Measurements from ENCODE around the gene RECQL5.

The RECQL5 gene

GRCh38 chr17:75626496-75627038 lies 40.4 kb downstream of the RECQL5 start:
- H3K27ac ChIP-seq (ENCODE audit: low read length, poor library complexity, severe bottlenecking): no peak overlapping the region
- H3K4ac ChIP-seq (ENCODE audit: low read depth in 1 of 2, low read length in 2 of 2): no peak overlapping the region
- no peak overlapping the region for H3K23ac ChIP-seq (ENCODE audit: low read length in 2 of 2)
- no peak for DNase-seq
- WGBS: 97% methylated on average over 10 of the region's 11 CpGs
- no peak overlapping the region for H4K91ac ChIP-seq (ENCODE audit: low read length)
- H3K4me2 ChIP-seq (ENCODE audit: low read length, poor library complexity, severe bottlenecking): no peak overlapping the region
- H3K14ac ChIP-seq (ENCODE audit: low read length in 2 of 2): no peak overlapping the region
- H3K4me1 ChIP-seq (ENCODE audit: control insufficient read depth, insufficient read depth, low read depth, low read length): peaks cover 15% of the 10 kb centered on the region
- no peak overlapping the region for H3K18ac ChIP-seq (ENCODE audit: low read depth in 1 of 2, low read length in 2 of 2)
- no peak overlapping the region for H2AFZ ChIP-seq (ENCODE audit: low read depth, low read length)
- H2BK5ac ChIP-seq (ENCODE audit: low read depth, low read length, poor library complexity, severe bottlenecking): no peak overlapping the region
- H2BK120ac ChIP-seq (ENCODE audit: low read depth, low read length): no peak overlapping the region
- no peak overlapping the region for H2BK12ac ChIP-seq (ENCODE audit: low read length in 2 of 2)
- no peak overlapping the region for H3K4me3 ChIP-seq (ENCODE audit: insufficient read depth in 1 of 2, low read depth in 1 of 2, low read length in 2 of 2)
- H3K9me3 ChIP-seq (ENCODE audit: control insufficient read depth, low read length): no peaks in the 10 kb centered on the region
- H3K36me3 ChIP-seq (ENCODE audit: control insufficient read depth in 1 of 2, insufficient read depth in 2 of 2, low read depth in 1 of 2, low read length in 2 of 2): peaks cover 4 to 46% of the 10 kb centered on the region in 2 experiments
- no peak overlapping the region for H2AK5ac ChIP-seq (ENCODE audit: low read length, severe bottlenecking)
- H3K9ac ChIP-seq (ENCODE audit: low read length): no peak overlapping the region
- H3K27me3 ChIP-seq (ENCODE audit: control insufficient read depth in 1 of 2, insufficient read depth in 1 of 2, low read length in 2 of 2): peaks cover 4 to 11% of the 10 kb centered on the region in 2 experiments
- no peak overlapping the region for H4K8ac ChIP-seq (ENCODE audit: low read length)
- no peak overlapping the region for H2BK15ac ChIP-seq (ENCODE audit: low read depth, poor library complexity, severe bottlenecking)
- H3K79me1 ChIP-seq (replicated peaks; ENCODE audit: low read length, poor library complexity, severe bottlenecking): no peaks in the 10 kb centered on the region

GRCh38 chr17:75625813-75626486 lies 41.0 kb downstream of the RECQL5 start:
- H3K18ac ChIP-seq (ENCODE audit: low read depth in 1 of 2, low read length in 2 of 2): no peak overlapping the region
- H3K9me3 ChIP-seq (ENCODE audit: control insufficient read depth, low read length): no peaks in the 10 kb centered on the region
- H3K4me1 ChIP-seq (ENCODE audit: control insufficient read depth, insufficient read depth, low read depth, low read length): peaks cover 16% of the 10 kb centered on the region
- H4K8ac ChIP-seq (ENCODE audit: low read length): no peak overlapping the region
- no peak overlapping the region for H3K27ac ChIP-seq (ENCODE audit: low read length, poor library complexity, severe bottlenecking)
- H3K36me3 ChIP-seq (ENCODE audit: control insufficient read depth in 1 of 2, insufficient read depth in 2 of 2, low read depth in 1 of 2, low read length in 2 of 2): peaks cover 4 to 40% of the 10 kb centered on the region in 2 experiments
- DNase-seq: peak; percentile 34
- no peaks in the 10 kb centered on the region for H3K79me1 ChIP-seq (replicated peaks; ENCODE audit: low read length, poor library complexity, severe bottlenecking)
- no peak overlapping the region for H3K23ac ChIP-seq (ENCODE audit: low read length in 2 of 2)
- peak overlapping the region; percentile 14 for H4K91ac ChIP-seq (ENCODE audit: low read length)
- H3K4ac ChIP-seq (ENCODE audit: low read depth in 1 of 2, low read length in 2 of 2): no peak overlapping the region
- no peak overlapping the region for H2BK12ac ChIP-seq (ENCODE audit: low read length in 2 of 2)
- no peak overlapping the region for H2BK5ac ChIP-seq (ENCODE audit: low read depth, low read length, poor library complexity, severe bottlenecking)
- peaks cover 4 to 17% of the 10 kb centered on the region in 2 experiments for H3K27me3 ChIP-seq (ENCODE audit: control insufficient read depth in 1 of 2, insufficient read depth in 1 of 2, low read length in 2 of 2)
- H3K14ac ChIP-seq (ENCODE audit: low read length in 2 of 2): no peak overlapping the region
- no peak overlapping the region for H2BK120ac ChIP-seq (ENCODE audit: low read depth, low read length)
- H2BK15ac ChIP-seq (ENCODE audit: low read depth, poor library complexity, severe bottlenecking): no peak overlapping the region
- WGBS: 88% methylated on average over 15 of the region's 15 CpGs
- no peak overlapping the region for H3K9ac ChIP-seq (ENCODE audit: low read length)
- no peak overlapping the region for H3K4me2 ChIP-seq (ENCODE audit: low read length, poor library complexity, severe bottlenecking)
- no peak overlapping the region for H2AK5ac ChIP-seq (ENCODE audit: low read length, severe bottlenecking)
- H2AFZ ChIP-seq (ENCODE audit: low read depth, low read length): no peak overlapping the region
- H3K4me3 ChIP-seq (ENCODE audit: insufficient read depth in 1 of 2, low read depth in 1 of 2, low read length in 2 of 2): no peak overlapping the region

GRCh38 chr17:75624714-75625345 lies 42.1 kb downstream of the RECQL5 start:
- Histone ChIP-seq H3K79me1 (replicated peaks; ENCODE audit: low read length, poor library complexity, severe bottlenecking) (no peaks in the 10 kb centered on the region), H3K4me2 (ENCODE audit: low read length, poor library complexity, severe bottlenecking) (no peak overlapping the region), H3K9me3 (ENCODE audit: control insufficient read depth, low read length) (no peaks in the 10 kb centered on the region), H3K14ac (ENCODE audit: low read length in 2 of 2) (peak overlapping the region in 1 of 2 experiments; percentile 44), H2BK5ac (ENCODE audit: low read depth, low read length, poor library complexity, severe bottlenecking) (no peak overlapping the region), H3K18ac (ENCODE audit: low read depth in 1 of 2, low read length in 2 of 2) (no peak overlapping the region), H3K27me3 (ENCODE audit: control insufficient read depth in 1 of 2, insufficient read depth in 1 of 2, low read length in 2 of 2) (peaks cover 7 to 27% of the 10 kb centered on the region in 2 experiments), H3K4me1 (ENCODE audit: control insufficient read depth, insufficient read depth, low read depth, low read length) (peaks cover 17% of the 10 kb centered on the region), H2BK12ac (ENCODE audit: low read length in 2 of 2) (no peak overlapping the region), H3K27ac (ENCODE audit: low read length, poor library complexity, severe bottlenecking) (no peak overlapping the region), H2AK5ac (ENCODE audit: low read length, severe bottlenecking) (no peak overlapping the region), H3K9ac (ENCODE audit: low read length) (no peak overlapping the region), H3K23ac (ENCODE audit: low read length in 2 of 2) (no peak overlapping the region), H2BK120ac (ENCODE audit: low read depth, low read length) (no peak overlapping the region), H4K8ac (ENCODE audit: low read length) (no peak overlapping the region), H4K91ac (ENCODE audit: low read length) (no peak overlapping the region), H3K4me3 (ENCODE audit: insufficient read depth in 1 of 2, low read depth in 1 of 2, low read length in 2 of 2) (no peak overlapping the region), H3K36me3 (ENCODE audit: control insufficient read depth in 1 of 2, insufficient read depth in 2 of 2, low read depth in 1 of 2, low read length in 2 of 2) (peaks cover 0 to 30% of the 10 kb centered on the region in 2 experiments), H3K4ac (ENCODE audit: low read depth in 1 of 2, low read length in 2 of 2) (no peak overlapping the region), H2BK15ac (ENCODE audit: low read depth, poor library complexity, severe bottlenecking) (no peak overlapping the region), H2AFZ (ENCODE audit: low read depth, low read length) (no peak overlapping the region)
- 88% methylated on average over 18 of the region's 23 CpGs for WGBS
- no peak for DNase-seq

- no peak overlapping the region for H2BK120ac ChIP-seq (ENCODE audit: low read depth, low read length)
- no peak overlapping the region for H3K18ac ChIP-seq (ENCODE audit: low read depth in 1 of 2, low read length in 2 of 2)
- no peak overlapping the region for H3K4me2 ChIP-seq (ENCODE audit: low read length, poor library complexity, severe bottlenecking)
- H4K8ac ChIP-seq (ENCODE audit: low read length): no peak overlapping the region
- no peaks in the 10 kb centered on the region for H3K9me3 ChIP-seq (ENCODE audit: control insufficient read depth, low read length)
- DNase-seq: no peak
- no peak overlapping the region for H2BK5ac ChIP-seq (ENCODE audit: low read depth, low read length, poor library complexity, severe bottlenecking)
- no peak overlapping the region for H3K9ac ChIP-seq (ENCODE audit: low read length)
- H3K4me3 ChIP-seq (ENCODE audit: insufficient read depth in 1 of 2, low read depth in 1 of 2, low read length in 2 of 2): no peak overlapping the region
- H2AK5ac ChIP-seq (ENCODE audit: low read length, severe bottlenecking): no peak overlapping the region
- H4K91ac ChIP-seq (ENCODE audit: low read length): no peak overlapping the region
- no peak overlapping the region for H3K4ac ChIP-seq (ENCODE audit: low read depth in 1 of 2, low read length in 2 of 2)
- no peak overlapping the region for H2BK15ac ChIP-seq (ENCODE audit: low read depth, poor library complexity, severe bottlenecking)
- H3K4me1 ChIP-seq (ENCODE audit: control insufficient read depth, insufficient read depth, low read depth, low read length): peaks cover 17% of the 10 kb centered on the region
- peaks cover 0 to 22% of the 10 kb centered on the region in 2 experiments for H3K36me3 ChIP-seq (ENCODE audit: control insufficient read depth in 1 of 2, insufficient read depth in 2 of 2, low read depth in 1 of 2, low read length in 2 of 2)
- H3K14ac ChIP-seq (ENCODE audit: low read length in 2 of 2): no peak overlapping the region
- no peak overlapping the region for H3K23ac ChIP-seq (ENCODE audit: low read length in 2 of 2)
- no peaks in the 10 kb centered on the region for H3K79me1 ChIP-seq (replicated peaks; ENCODE audit: low read length, poor library complexity, severe bottlenecking)
- no peak overlapping the region for H3K27ac ChIP-seq (ENCODE audit: low read length, poor library complexity, severe bottlenecking)
- H3K27me3 ChIP-seq (ENCODE audit: control insufficient read depth in 1 of 2, insufficient read depth in 1 of 2, low read length in 2 of 2): peaks cover 15 to 35% of the 10 kb centered on the region in 2 experiments
- 91% methylated on average over 12 of the region's 12 CpGs for WGBS
- H2AFZ ChIP-seq (ENCODE audit: low read depth, low read length): no peak overlapping the region
- H2BK12ac ChIP-seq (ENCODE audit: low read length in 2 of 2): no peak overlapping the region
Measured at GRCh38 chr17:75624021-75624420, 42.9 kb downstream of the RECQL5 start.
